SU-DHL-6 (cell line): Measurements from ENCODE around the gene BRD2.

Experiments
- H2AFZ ChIP-seq: fragments of 200-600 bp; sonication (generic); 2 replicates; pipeline ENCODE4 v1.6.1; 2014; ENCODE audit warnings: low read depth, mild to moderate bottlenecking, moderate library complexity, mixed read lengths, antibody characterized with exemption, low read length; ENCODE audit not compliant: severe bottlenecking
- H3F3A ChIP-seq: fragments of 200-600 bp; shearing (Covaris generic); 2 replicates; pipeline ENCODE4 v1.6.0; 2016; ENCODE audit warnings: antibody characterized with exemption, mild to moderate bottlenecking; ENCODE audit not compliant: insufficient read depth
- H3K27ac ChIP-seq: fragments of 200-600 bp; sonication (generic); 2 replicates; pipeline ENCODE4 v1.5.1; 2016; ENCODE audit warnings: low read depth, mild to moderate bottlenecking, low read length, moderate library complexity, mixed read lengths
- H3K27me3 ChIP-seq: fragments of 200-600 bp; sonication (generic), shearing (Covaris generic); 2 replicates; pipeline ENCODE4 v1.6.0; 2014; ENCODE audit warnings: mild to moderate bottlenecking, low read length
- H3K36me3 ChIP-seq: fragments of 200-600 bp; sonication (generic); 2 replicates; pipeline ENCODE4 v1.6.1; 2014; ENCODE audit warnings: mild to moderate bottlenecking, low read length, mixed read lengths
- H3K4me2 ChIP-seq: fragments of 300-600, 200-600 bp; shearing (Covaris generic), sonication (generic); 2 replicates; pipeline ENCODE4 v1.6.0; 2014; ENCODE audit warnings: low read length, low read depth, mild to moderate bottlenecking; ENCODE audit not compliant: poor library complexity, severe bottlenecking
- H3K4me3 ChIP-seq: fragments of 200-600 bp; sonication (generic); 2 replicates; pipeline ENCODE4 v1.5.1; 2014; ENCODE audit warnings: antibody characterized with exemption, low read length, mild to moderate bottlenecking, mixed read lengths; ENCODE audit not compliant: insufficient read depth, poor library complexity, severe bottlenecking
- H3K79me2 ChIP-seq: fragments of 200-600 bp; sonication (generic); 2 replicates; pipeline ENCODE4 v1.6.1; 2014; ENCODE audit warnings: mild to moderate bottlenecking, low read length, moderate library complexity; ENCODE audit not compliant: insufficient read depth
- H3K9ac ChIP-seq: fragments of 200-600 bp; sonication (generic); 2 replicates; pipeline ENCODE4 v1.7.0; 2014; ENCODE audit warnings: mild to moderate bottlenecking, low read length
- H3K9me2 ChIP-seq: fragments of 200-600 bp; sonication (generic); replicated peaks from 2 replicates; pipeline ENCODE4 v1.6.1; 2014; ENCODE audit warnings: low read length; ENCODE audit not compliant: insufficient read depth
- H3K9me3 ChIP-seq: fragments of 200-600 bp; sonication (generic); 2 replicates; pipeline ENCODE4 v1.6.1; 2014; ENCODE audit warnings: low read length, mixed read lengths; ENCODE audit not compliant: insufficient read depth
- H4K20me1 ChIP-seq: fragments of 200-600 bp; sonication (generic); 2 replicates; pipeline ENCODE4 v1.6.1; 2014; ENCODE audit warnings: low read depth, mild to moderate bottlenecking, antibody characterized with exemption, low read length, moderate library complexity, mixed read lengths
- CTCF ChIP-seq: fragments of 200-600 bp; sonication (generic); IDR thresholded peaks from one replicate; pipeline ENCODE4 v1.5.1; 2017; ENCODE audit warnings: antibody characterized with exemption, mild to moderate bottlenecking, low read length, moderate library complexity; ENCODE audit not compliant: insufficient read depth, poor library complexity, severe bottlenecking
- EZH2phosphoT487 ChIP-seq: fragments of 200-600 bp; sonication (generic), shearing (Covaris generic); conservative IDR thresholded peaks from 2 replicates; pipeline ENCODE4 v1.6.1; 2018; ENCODE audit warnings: mild to moderate bottlenecking, antibody characterized with exemption, low read length, moderate library complexity, mixed read lengths

The BRD2 gene

GRCh38 chr6:33017694-33018353 lies 49.4 kb downstream of the BRD2 start:
- no peaks in the 10 kb centered on the region; the same call in 1 of the 2 replicates for H3F3A ChIP-seq
- no peaks in the 10 kb centered on the region for H4K20me1 ChIP-seq
- no peak overlapping the region for H3K4me3 ChIP-seq
- no peaks in the 10 kb centered on the region for H3K9me2 ChIP-seq
- H3K9me3 ChIP-seq, result no peaks in the 10 kb centered on the region
- no peaks in the 10 kb centered on the region for H3K27me3 ChIP-seq
- H3K79me2 ChIP-seq, result no peaks in the 10 kb centered on the region
- no peak overlapping the region for H3K27ac ChIP-seq
- no peak for TF ChIP-seq CTCF
- no peak for TF ChIP-seq EZH2phosphoT487
- no peak overlapping the region for H3K4me2 ChIP-seq
- H3K36me3 ChIP-seq, result no peaks in the 10 kb centered on the region
- H3K9ac ChIP-seq, result no peak overlapping the region
- no peak overlapping the region for H2AFZ ChIP-seq

GRCh38 chr6:33018418-33018817 lies 50.0 kb downstream of the BRD2 start:
- Histone ChIP-seq H2AFZ (no peak overlapping the region), H3K4me2 (peak overlapping the region; percentile 61)

GRCh38 chr6:33018904-33019303 lies 50.5 kb downstream of the BRD2 start:
- Histone ChIP-seq H3K4me3 (peak overlapping the region; percentile 27), H3K9me2 (no peaks in the 10 kb centered on the region), H3K36me3 (no peaks in the 10 kb centered on the region), H3F3A (no peaks in the 10 kb centered on the region; the same call in 1 of the 2 replicates), H3K27me3 (no peaks in the 10 kb centered on the region), H3K79me2 (no peaks in the 10 kb centered on the region), H3K4me2 (peak overlapping the region; percentile 61), H3K9me3 (no peaks in the 10 kb centered on the region), H2AFZ (peak overlapping the region; percentile 55), H4K20me1 (no peaks in the 10 kb centered on the region), H3K27ac (no peak overlapping the region), H3K9ac (peak overlapping the region; percentile 26; the same call in 1 of the 2 replicates)
- no peak for TF ChIP-seq EZH2phosphoT487
- TF ChIP-seq CTCF, result no peak

More at GRCh38 chr6:33018418-33018817, 50.0 kb downstream of the BRD2 start:
- H3K79me2 ChIP-seq, result no peaks in the 10 kb centered on the region
- H3K27ac ChIP-seq, result no peak overlapping the region
- no peaks in the 10 kb centered on the region for H3K36me3 ChIP-seq
- no peaks in the 10 kb centered on the region for H3K27me3 ChIP-seq
- no peak for TF ChIP-seq EZH2phosphoT487
- no peak for TF ChIP-seq CTCF
- H3K4me3 ChIP-seq, result peak overlapping the region; percentile 27
- no peaks in the 10 kb centered on the region for H3K9me2 ChIP-seq
- H4K20me1 ChIP-seq, result no peaks in the 10 kb centered on the region
- H3K9me3 ChIP-seq, result no peaks in the 10 kb centered on the region
- no peak overlapping the region for H3K9ac ChIP-seq
- no peaks in the 10 kb centered on the region; the same call in 1 of the 2 replicates for H3F3A ChIP-seq
